ENCODE results near the gene B9D1.
A peak's percentile ranks its signal among the peaks of the same experiment; 100 is the strongest.

The B9D1 gene

GRCh38 chr17:19407601-19408345, 45.2 kb upstream of the B9D1 start:
- no peak overlapping the region for H3K27ac ChIP-seq
- TF ChIP-seq CTCF (conservative IDR thresholded peaks at IDR 0.05), result no peak

- TF ChIP-seq CTCF (conservative IDR thresholded peaks at IDR 0.05), result no peak
- H3K27ac ChIP-seq, result no peak overlapping the region
These were observed 42.6 kb upstream of the B9D1 start for GRCh38 chr17:19405114-19405513.

- TF ChIP-seq CTCF (conservative IDR thresholded peaks at IDR 0.05), result no peak
- H3K27ac ChIP-seq, result no peak overlapping the region
These were observed 41.7 kb upstream of the B9D1 start for GRCh38 chr17:19404264-19404663.

- H3K27ac ChIP-seq, result peak overlapping the region; percentile 70
- TF ChIP-seq CTCF (conservative IDR thresholded peaks at IDR 0.05), result no peak
These were observed 40.5 kb upstream of the B9D1 start for GRCh38 chr17:19403021-19403420.

GRCh38 chr17:19402171-19402570, 39.6 kb upstream of the B9D1 start:
- peak overlapping the region; percentile 70 for H3K27ac ChIP-seq
- no peak for TF ChIP-seq CTCF (conservative IDR thresholded peaks at IDR 0.05)

- no peak for TF ChIP-seq CTCF (conservative IDR thresholded peaks at IDR 0.05)
- H3K27ac ChIP-seq, result peak overlapping the region; percentile 70
These were observed 38.9 kb upstream of the B9D1 start for GRCh38 chr17:19401321-19402010.

GRCh38 chr17:19399750-19400450, 37.4 kb upstream of the B9D1 start:
- no peak overlapping the region for H3K27ac ChIP-seq
- no peak for TF ChIP-seq CTCF (conservative IDR thresholded peaks at IDR 0.05)
